Gastroesophageal sphincter (tissue), 3 donors: Measurements from ENCODE around the gene FGR.

Experiments used
- EP300 ChIP-seq: sonication (generic); formaldehyde crosslinking; IDR thresholded peaks from one replicate; pipeline ENCODE4 v1.6.1; 2017; ENCODE audit warnings: antibody characterized with exemption, mild to moderate bottlenecking
- POLR2A ChIP-seq, 2 donors: fragments of 450-650 bp; IDR thresholded peaks; one replicate each; pipeline ENCODE4 v1.6.1; 2017; ENCODE audit warnings: antibody characterized with exemption in 2 of 2, mild to moderate bottlenecking in 2 of 2, moderate library complexity in 1 of 2
- POLR2AphosphoS5 ChIP-seq: sonication (generic); formaldehyde crosslinking; IDR thresholded peaks from one replicate; pipeline ENCODE4 v1.6.1; 2017; ENCODE audit warnings: antibody characterized with exemption
- TF ChIP-seq, protein P1 (sequence below), 4 experiments: fragments of 200-600 bp in 2 of 4; fragments of 450-650 bp in 2 of 4; sonication (generic) in 1 of 4; IDR thresholded peaks; one replicate each; pipeline ENCODE4 v1.5.1; 2017 to 2019; ENCODE audit warnings: antibody characterized with exemption in 4 of 4, mild to moderate bottlenecking in 2 of 4, moderate library complexity in 2 of 4

DNA sequence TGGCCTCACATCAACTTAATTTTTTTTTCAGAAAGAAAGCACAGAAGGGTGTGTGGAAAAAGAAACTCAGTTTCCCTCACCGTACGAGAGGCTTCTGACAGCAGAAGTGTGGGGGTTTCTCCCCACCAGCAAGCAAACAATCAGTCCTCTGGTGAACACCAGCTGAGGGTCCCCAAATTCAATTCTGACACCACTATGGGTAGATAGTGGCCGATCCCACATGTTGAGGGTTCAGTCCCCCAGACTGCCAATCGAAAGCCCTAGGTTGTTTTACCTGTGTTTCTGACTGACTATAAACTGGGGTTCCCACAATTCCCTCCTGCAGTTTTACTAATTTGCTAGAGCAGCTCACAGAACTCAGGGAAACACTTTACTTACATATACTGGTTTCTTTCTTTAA, 34.9 kb upstream of the FGR start:
- TF ChIP-seq, protein P1, sequence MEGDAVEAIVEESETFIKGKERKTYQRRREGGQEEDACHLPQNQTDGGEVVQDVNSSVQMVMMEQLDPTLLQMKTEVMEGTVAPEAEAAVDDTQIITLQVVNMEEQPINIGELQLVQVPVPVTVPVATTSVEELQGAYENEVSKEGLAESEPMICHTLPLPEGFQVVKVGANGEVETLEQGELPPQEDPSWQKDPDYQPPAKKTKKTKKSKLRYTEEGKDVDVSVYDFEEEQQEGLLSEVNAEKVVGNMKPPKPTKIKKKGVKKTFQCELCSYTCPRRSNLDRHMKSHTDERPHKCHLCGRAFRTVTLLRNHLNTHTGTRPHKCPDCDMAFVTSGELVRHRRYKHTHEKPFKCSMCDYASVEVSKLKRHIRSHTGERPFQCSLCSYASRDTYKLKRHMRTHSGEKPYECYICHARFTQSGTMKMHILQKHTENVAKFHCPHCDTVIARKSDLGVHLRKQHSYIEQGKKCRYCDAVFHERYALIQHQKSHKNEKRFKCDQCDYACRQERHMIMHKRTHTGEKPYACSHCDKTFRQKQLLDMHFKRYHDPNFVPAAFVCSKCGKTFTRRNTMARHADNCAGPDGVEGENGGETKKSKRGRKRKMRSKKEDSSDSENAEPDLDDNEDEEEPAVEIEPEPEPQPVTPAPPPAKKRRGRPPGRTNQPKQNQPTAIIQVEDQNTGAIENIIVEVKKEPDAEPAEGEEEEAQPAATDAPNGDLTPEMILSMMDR (IDR thresholded peaks at IDR 0.05), result no peak
- TF ChIP-seq POLR2AphosphoS5 (no peak), POLR2A (IDR thresholded peaks at IDR 0.05) (no peak), EP300 (no peak)
